22Rv1 (cell line): Measurements from ENCODE around the gene FSIP1.

Source experiments
- ZFX ChIP-seq: fragments of 450-650 bp; IDR thresholded peaks from 2 replicates; pipeline ENCODE4 v1.6.1; 2017; ENCODE audit warnings: antibody characterized with exemption, borderline replicate concordance
- TF ChIP-seq, protein P1 (sequence below): fragments of 450-650 bp; IDR thresholded peaks from 2 replicates; pipeline ENCODE4 v1.5.1; 2017; ENCODE audit warnings: mild to moderate bottlenecking

DNA sequence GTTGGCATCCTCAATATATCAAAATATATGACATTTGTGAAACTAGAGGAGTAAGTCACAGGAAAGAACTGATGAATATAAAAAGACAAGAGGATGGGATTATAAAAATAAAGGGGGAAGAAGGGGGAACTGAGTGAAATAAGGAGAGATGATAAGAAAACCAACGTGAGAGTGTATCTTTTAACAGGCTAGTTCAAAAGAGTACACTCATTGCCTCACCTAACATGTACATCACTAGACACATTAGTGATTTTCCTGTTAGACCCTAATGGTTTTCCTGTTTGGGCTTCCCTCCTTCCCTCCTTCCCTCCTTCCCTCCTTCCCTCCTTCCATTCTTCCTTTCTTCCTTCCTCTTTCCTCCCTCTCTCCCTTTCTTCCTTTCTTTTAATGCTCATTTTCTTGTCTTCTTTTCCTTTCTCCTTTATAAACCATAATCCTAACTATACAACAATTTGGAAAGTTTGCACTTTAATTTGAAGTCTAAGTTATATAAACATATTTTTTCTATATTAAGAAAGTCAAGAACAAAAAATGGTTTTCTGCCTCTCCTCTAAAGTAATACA lies 35.8 kb downstream of the FSIP1 start:
- TF ChIP-seq, protein P1, sequence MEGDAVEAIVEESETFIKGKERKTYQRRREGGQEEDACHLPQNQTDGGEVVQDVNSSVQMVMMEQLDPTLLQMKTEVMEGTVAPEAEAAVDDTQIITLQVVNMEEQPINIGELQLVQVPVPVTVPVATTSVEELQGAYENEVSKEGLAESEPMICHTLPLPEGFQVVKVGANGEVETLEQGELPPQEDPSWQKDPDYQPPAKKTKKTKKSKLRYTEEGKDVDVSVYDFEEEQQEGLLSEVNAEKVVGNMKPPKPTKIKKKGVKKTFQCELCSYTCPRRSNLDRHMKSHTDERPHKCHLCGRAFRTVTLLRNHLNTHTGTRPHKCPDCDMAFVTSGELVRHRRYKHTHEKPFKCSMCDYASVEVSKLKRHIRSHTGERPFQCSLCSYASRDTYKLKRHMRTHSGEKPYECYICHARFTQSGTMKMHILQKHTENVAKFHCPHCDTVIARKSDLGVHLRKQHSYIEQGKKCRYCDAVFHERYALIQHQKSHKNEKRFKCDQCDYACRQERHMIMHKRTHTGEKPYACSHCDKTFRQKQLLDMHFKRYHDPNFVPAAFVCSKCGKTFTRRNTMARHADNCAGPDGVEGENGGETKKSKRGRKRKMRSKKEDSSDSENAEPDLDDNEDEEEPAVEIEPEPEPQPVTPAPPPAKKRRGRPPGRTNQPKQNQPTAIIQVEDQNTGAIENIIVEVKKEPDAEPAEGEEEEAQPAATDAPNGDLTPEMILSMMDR = no peak
- TF ChIP-seq ZFX = no peak
